NCI-H187 treated with DMSO at 0.1 percent for 48 hours (cell line): ENCODE results near the gene FMN2.
A peak's percentile ranks its signal among the peaks of the same experiment; 100 is the strongest.

Experiments
- DNase-seq: peaks from one replicate; lab custom pipeline; 2025; lab: John Stamatoyannopoulos, UW

The FMN2 gene

GRCh38 chr1:240098534-240098933 lies 6.9 kb downstream of the FMN2 start:
- DNase-seq = no peak

- DNase-seq = no peak
These were observed 7.6 kb downstream of the FMN2 start for GRCh38 chr1:240099329-240099728.

DNA sequence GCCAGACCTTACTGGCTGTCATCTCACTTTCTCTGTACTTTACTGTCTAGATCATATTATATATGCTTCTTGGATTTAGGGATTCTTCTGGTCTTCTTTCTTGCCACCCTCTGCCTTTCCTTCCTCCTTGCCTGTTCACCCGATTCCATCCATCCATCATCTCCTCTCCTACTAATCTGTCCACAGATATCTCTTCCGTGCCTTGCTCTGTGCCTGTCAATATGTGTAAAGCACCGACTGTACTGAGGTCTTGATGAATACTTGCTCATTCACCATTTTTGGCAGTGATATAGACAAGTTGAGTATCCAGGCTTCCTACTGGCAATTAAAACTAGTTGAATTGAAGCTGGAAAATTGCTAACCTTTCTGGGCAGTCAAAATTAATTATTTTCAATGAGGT lies 8.1 kb downstream of the FMN2 start:
- DNase-seq = no peak

GRCh38 chr1:240100371-240100934 lies 8.8 kb downstream of the FMN2 start:
- DNase-seq = no peak

DNA sequence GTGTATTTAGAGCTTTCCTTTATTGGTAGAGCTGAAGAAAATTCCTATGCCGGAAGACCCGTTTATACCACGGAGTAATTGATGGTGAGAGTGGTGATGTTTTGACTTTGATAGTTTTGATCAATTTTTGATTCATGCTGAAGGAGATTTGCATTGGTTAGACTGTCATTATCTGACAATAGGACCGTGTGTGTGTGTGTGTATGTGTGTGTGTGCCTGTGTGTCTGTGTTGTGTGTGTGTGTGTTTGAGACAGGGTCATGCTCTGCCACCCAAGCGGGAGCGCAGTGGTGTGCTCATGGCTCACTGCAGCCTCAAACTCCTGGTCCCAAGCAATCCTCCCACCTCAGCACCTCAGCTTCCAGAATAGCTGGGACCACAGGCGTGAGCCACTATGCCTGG lies 9.6 kb downstream of the FMN2 start:
- DNase-seq = no peak

DNA sequence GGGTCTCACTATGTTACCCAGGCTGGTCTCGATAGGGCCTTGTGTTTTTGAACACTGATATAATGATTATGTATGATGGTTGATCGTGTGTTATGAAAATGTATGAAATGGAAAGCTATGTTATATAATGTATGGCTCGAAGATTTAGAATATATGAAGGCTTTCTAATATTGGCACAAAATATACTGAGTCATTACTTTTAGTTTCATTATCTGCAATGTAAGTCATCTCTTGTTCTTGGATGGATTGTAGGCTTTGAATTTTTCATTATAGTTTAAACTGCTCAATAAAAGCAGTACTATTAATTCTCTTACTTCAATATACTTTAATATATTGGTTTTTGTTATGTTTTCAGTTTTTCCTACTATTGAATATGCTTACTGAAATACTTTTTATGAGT lies 10.1 kb downstream of the FMN2 start:
- no peak for DNase-seq

GRCh38 chr1:240104672-240105071 lies 13.0 kb downstream of the FMN2 start:
- no peak for DNase-seq

- DNase-seq = no peak
These were observed 15.5 kb downstream of the FMN2 start for GRCh38 chr1:240107058-240107684.

DNA sequence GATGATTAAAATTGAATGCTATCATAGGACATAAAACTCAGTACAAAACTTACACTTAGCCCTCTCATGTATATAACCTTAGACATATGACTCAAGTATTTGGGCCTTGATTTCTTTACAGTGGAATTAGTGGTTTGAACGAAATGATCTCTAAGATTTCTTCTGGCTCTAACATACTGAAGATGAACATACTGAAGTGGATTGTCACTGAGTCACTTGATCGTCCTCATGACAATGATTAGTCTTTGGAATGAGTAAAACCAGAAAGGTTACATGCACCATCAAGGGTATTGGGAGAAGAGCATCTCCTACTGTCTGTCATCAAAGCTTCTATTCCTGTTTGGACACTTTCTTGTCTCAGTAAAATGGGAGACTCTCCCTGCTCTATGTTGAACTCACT lies 17.4 kb downstream of the FMN2 start:
- no peak for DNase-seq

- DNase-seq = no peak
These were observed 18.4 kb downstream of the FMN2 start for GRCh38 chr1:240109920-240110636.

DNA sequence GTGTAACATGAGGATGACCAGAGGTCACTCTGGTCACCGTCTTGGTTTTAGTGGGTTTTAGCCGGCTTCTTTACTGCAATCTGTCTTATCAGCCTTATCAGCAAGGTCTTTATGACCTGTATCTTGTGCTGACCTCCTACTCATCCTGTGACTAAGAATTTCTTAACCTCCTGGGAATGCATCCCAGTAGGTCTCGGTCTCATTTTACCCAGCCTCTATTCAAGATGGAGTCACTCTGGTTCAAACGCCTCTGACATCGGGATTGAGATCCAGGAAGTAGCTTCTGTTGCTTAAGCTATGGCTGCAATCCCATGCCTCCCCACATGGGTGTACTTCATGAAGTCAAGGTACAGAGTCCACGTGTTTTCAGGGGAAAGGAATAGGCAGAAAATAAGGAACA lies 19.9 kb downstream of the FMN2 start:
- DNase-seq = no peak

DNA sequence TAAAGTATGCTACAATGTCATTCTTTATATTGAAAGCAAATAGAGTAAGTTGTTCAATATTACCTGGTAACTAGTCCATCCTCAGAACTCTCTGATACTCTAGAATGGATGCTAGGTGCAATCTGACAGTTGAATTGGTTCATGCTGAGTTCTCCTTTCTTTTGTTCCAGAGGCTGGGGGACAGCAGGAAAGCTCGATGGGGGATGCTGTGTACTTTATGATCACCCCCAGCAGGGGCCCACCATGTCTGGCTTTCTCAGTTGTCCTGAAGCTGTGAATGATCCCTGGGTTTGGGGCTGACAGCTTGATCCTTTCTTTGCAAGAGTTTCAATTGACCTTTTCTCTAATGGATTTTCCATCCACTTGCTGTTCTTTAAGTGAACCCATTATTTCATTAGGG lies 22.5 kb downstream of the FMN2 start:
- DNase-seq = no peak

DNA sequence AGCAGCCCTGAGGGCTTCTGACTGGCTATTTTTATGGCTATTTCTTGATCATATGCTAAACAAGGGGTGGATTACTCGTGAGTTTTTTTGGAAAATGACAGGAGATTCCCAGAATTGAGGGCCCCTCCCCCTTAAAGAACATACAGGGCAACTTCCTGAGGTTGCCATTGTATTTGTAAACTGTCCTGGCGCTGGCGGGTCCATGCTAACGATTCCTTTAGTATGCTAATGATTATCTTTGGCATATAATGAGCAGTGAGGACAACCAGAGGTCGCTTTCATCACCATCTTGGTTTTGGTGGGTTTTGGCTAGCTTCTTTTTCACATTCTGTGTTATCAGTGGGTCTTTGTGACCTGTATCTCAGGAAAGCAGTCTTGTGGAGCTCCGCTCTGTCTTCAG lies 24.1 kb downstream of the FMN2 start:
- no peak for DNase-seq

- no peak for DNase-seq
These were observed 25.4 kb downstream of the FMN2 start for GRCh38 chr1:240116831-240117769.

DNA sequence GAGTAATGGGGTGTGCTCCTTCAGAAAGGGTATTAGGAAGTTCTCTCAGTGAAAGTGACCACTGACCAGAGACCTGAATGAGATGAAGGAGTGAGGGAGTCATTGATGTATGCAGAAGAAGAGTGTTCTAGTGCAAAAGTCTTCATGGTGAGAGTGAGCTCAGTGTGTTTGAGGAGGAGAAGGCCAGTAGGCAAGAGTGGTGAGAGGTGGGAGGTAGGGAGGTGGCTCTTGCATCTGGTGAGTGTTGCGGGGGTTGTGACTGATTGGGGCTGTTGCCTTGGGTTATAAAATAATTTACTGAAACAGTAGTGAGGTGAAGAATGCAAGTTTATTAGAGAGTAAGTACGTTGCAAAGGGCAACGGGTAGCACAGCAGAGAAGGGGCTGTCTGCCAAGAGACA lies 26.2 kb downstream of the FMN2 start:
- no peak for DNase-seq

GRCh38 chr1:240122639-240123613 lies 31.2 kb downstream of the FMN2 start:
- DNase-seq = peak; percentile 61

- DNase-seq = no peak
These were observed 35.1 kb downstream of the FMN2 start for GRCh38 chr1:240126821-240127220.

DNA sequence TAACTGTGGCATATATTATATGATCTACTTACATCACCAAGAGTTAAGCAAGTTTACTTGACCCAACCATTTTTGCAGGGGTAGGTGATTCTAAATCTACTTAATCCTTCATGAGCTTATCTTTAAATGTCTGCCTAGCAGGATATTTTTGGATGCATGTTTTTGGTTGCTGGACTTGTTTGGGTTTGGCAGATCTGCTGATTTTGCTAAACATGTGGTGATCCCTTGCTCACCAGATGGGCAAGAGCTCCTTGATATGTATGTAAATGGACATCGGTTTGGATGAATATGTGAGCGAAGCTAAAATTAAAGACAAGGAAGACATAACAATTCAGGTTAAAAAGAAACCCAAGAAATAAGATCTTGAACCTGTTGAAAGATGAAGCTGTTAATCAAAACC lies 36.7 kb downstream of the FMN2 start:
- DNase-seq = no peak

- no peak for DNase-seq
These were observed 42.4 kb downstream of the FMN2 start for GRCh38 chr1:240134113-240134512.

GRCh38 chr1:240134596-240134995 lies 42.9 kb downstream of the FMN2 start:
- DNase-seq = no peak

DNA sequence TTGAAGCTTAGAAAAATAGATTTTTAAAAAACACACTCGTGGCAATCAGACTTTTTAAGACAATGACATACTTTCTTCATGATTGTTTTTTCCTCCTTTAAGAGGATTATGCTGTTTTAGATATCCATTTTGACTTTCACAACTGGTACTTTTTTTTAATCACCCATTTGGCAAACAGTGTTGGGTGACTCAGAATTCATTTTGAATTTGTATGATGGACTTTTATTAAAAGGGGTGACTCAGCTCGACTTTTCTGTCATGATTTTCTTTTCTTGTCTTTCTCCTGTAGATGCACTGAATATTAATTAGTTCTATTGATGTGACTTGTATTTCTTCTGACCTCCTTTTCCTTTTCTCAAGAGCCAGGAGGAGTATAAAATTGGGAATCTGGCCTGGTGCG lies 44.7 kb downstream of the FMN2 start:
- no peak for DNase-seq
